Muscle of leg (tissue), 11 donors: ENCODE data around the gene TLN1. TPM values are rescaled to one million over a fixed set of nuclear protein-coding genes. Genes with fewer than 3 reads are reported as not detected.

ENCODE experiments used
- DNase-seq: peaks from one replicate; pipeline ENCODE4 v3.0.0; 2013
- H3K27ac ChIP-seq: one replicate; pipeline ENCODE4 v1.5.1; 2013; ENCODE audit warnings: mild to moderate bottlenecking, low read length, control low read depth
- H3K27me3 ChIP-seq: one replicate; pipeline ENCODE4 v1.6.1; 2013; ENCODE audit warnings: low read length; ENCODE audit not compliant: control insufficient read depth, insufficient read depth
- H3K36me3 ChIP-seq: one replicate; pipeline ENCODE4 v1.6.1; 2013; ENCODE audit warnings: low read length; ENCODE audit not compliant: control insufficient read depth, insufficient read depth
- H3K4me1 ChIP-seq: one replicate; pipeline ENCODE4 v1.6.1; 2013; ENCODE audit warnings: low read length; ENCODE audit not compliant: control insufficient read depth, insufficient read depth
- H3K4me3 ChIP-seq: one replicate; pipeline ENCODE4 v1.5.1; 2013; ENCODE audit warnings: low read length, control low read depth
- H3K9me3 ChIP-seq: replicated peaks from 2 replicates; pipeline ENCODE4 v1.6.1; 2013; ENCODE audit warnings: low read depth, low read length; ENCODE audit not compliant: control insufficient read depth
- WGBS: methylation state at CpG from one replicate; pipeline ENCODE4 v1.1.5; 2013; ENCODE audit warnings: missing lambda C conversion rate; ENCODE audit not compliant: insufficient coverage; 5-methylcytosine and 5-hydroxymethylcytosine counted together
- polyA plus RNA-seq, 8 donors: library from polyadenylated mRNA; unstranded; fragments of 120-200 nt; gene quantifications; one replicate each; pipeline versions ENCODE4 v1.2.1 to v1.2.3, GENCODE V29; 2013; ENCODE audit warnings: inconsistent platforms in 1 of 8, low replicate concordance in 1 of 8; ENCODE audit not compliant: insufficient read length in 8 of 8, insufficient read depth in 1 of 8
- total RNA-seq: library from RNA; stranded (reverse); fragments of 120-200 nt; gene quantifications from one replicate; pipeline ENCODE4 v1.2.4, GENCODE V29; 2013

TLN1 gene
- total and polyA plus RNA-seq, 9 donors = 78.0 to 133 (median 115) TPM

- WGBS = 77% methylated on average over 3 of the region's 3 CpGs
- Histone ChIP-seq H3K4me3 (no peak overlapping the region), H3K9me3 (no peaks in the 10 kb centered on the region), H3K27me3 (no peaks in the 10 kb centered on the region), H3K36me3 (peaks cover 46% of the 10 kb centered on the region), H3K27ac (peak overlapping the region; percentile 75), H3K4me1 (peaks cover 18% of the 10 kb centered on the region)
- DNase-seq = no peak
Observed at GRCh38 chr9:35681341-35682002, 50.5 kb downstream of the TLN1 start.

- H3K4me3 ChIP-seq = no peak overlapping the region
- no peak for DNase-seq
- H3K27ac ChIP-seq = no peak overlapping the region
- WGBS = 49% methylated on average over 7 of the region's 15 CpGs
- H3K36me3 ChIP-seq = peaks cover 38% of the 10 kb centered on the region
- no peaks in the 10 kb centered on the region for H3K27me3 ChIP-seq
- H3K4me1 ChIP-seq = peaks cover 20% of the 10 kb centered on the region
- H3K9me3 ChIP-seq = no peaks in the 10 kb centered on the region
Observed at GRCh38 chr9:35680331-35681105, 51.5 kb downstream of the TLN1 start.

GRCh38 chr9:35679766-35680330, 52.1 kb downstream of the TLN1 start:
- 80% methylated on average over 7 of the region's 8 CpGs for WGBS
- Histone ChIP-seq H3K9me3 (no peaks in the 10 kb centered on the region), H3K36me3 (peaks cover 32% of the 10 kb centered on the region), H3K4me1 (peaks cover 20% of the 10 kb centered on the region), H3K27ac (no peak overlapping the region), H3K27me3 (peaks cover 2% of the 10 kb centered on the region), H3K4me3 (no peak overlapping the region)
- no peak for DNase-seq

GRCh38 chr9:35679091-35679490, 52.9 kb downstream of the TLN1 start:
- no peak overlapping the region for H3K27ac ChIP-seq
- H3K4me3 ChIP-seq = no peak overlapping the region
- H3K9me3 ChIP-seq = no peaks in the 10 kb centered on the region
- peaks cover 2% of the 10 kb centered on the region for H3K27me3 ChIP-seq
- peaks cover 24% of the 10 kb centered on the region for H3K36me3 ChIP-seq
- DNase-seq = no peak
- 89% methylated on average over 3 of the region's 5 CpGs for WGBS
- H3K4me1 ChIP-seq = peaks cover 19% of the 10 kb centered on the region

GRCh38 chr9:35675732-35676392, 56.1 kb downstream of the TLN1 start:
- H3K9me3 ChIP-seq = no peaks in the 10 kb centered on the region
- no peaks in the 10 kb centered on the region for H3K36me3 ChIP-seq
- H3K27ac ChIP-seq = no peak overlapping the region
- peaks cover 2% of the 10 kb centered on the region for H3K27me3 ChIP-seq
- peaks cover 29% of the 10 kb centered on the region for H3K4me1 ChIP-seq
- peak overlapping the region; percentile 54 for H3K4me3 ChIP-seq
- peak; percentile 76 for DNase-seq
- WGBS = 1% methylated on average over 46 of the region's 51 CpGs

GRCh38 chr9:35675204-35675603, 56.8 kb downstream of the TLN1 start:
- Histone ChIP-seq H3K36me3 (no peaks in the 10 kb centered on the region), H3K4me3 (peak overlapping the region; percentile 54), H3K9me3 (no peaks in the 10 kb centered on the region), H3K27ac (no peak overlapping the region), H3K27me3 (peaks cover 2% of the 10 kb centered on the region), H3K4me1 (peaks cover 27% of the 10 kb centered on the region)
- DNase-seq = no peak
- WGBS = 18% methylated on average over 12 of the region's 13 CpGs

- peaks cover 32% of the 10 kb centered on the region for H3K4me1 ChIP-seq
- H3K27ac ChIP-seq = no peak overlapping the region
- DNase-seq = no peak
- H3K27me3 ChIP-seq = peaks cover 2% of the 10 kb centered on the region
- H3K4me3 ChIP-seq = no peak overlapping the region
- WGBS = 100% methylated on average over 1 of the region's 3 CpGs
- no peaks in the 10 kb centered on the region for H3K9me3 ChIP-seq
- no peaks in the 10 kb centered on the region for H3K36me3 ChIP-seq
Observed at GRCh38 chr9:35674025-35674361, 58.0 kb downstream of the TLN1 start.

- H3K36me3 ChIP-seq = no peaks in the 10 kb centered on the region
- H3K4me3 ChIP-seq = no peak within 1 kb of the TSS
- DNase-seq = no peak
- H3K4me1 ChIP-seq = peaks cover 32% of the 10 kb centered on the region
- 19% methylated on average over 8 of the region's 10 CpGs for WGBS
- H3K9me3 ChIP-seq = no peaks in the 10 kb centered on the region
- no peak within 1 kb of the TSS for H3K27ac ChIP-seq
- peaks cover 2% of the 10 kb centered on the region for H3K27me3 ChIP-seq
Observed at GRCh38 chr9:35673132-35674024, 58.6 kb downstream of the TLN1 start, which contains the start of gene CA9. Gene CA9 (plus strand): TSS chr9:35673928. CDS start chr9:35673960, 32 bp downstream.

- H3K4me3 ChIP-seq = no peak overlapping the region
- H3K36me3 ChIP-seq = no peaks in the 10 kb centered on the region
- H3K27ac ChIP-seq = no peak overlapping the region
- no peak for DNase-seq
- H3K27me3 ChIP-seq = no peaks in the 10 kb centered on the region
- H3K9me3 ChIP-seq = no peaks in the 10 kb centered on the region
- peaks cover 26% of the 10 kb centered on the region for H3K4me1 ChIP-seq
- no CpG with 5 or more reads among the region's 6 CpGs for WGBS
Observed at GRCh38 chr9:35669331-35670145, 62.5 kb downstream of the TLN1 start.
